Stomach (tissue), 4 donors: ENCODE data around the gene TXNDC11.

ENCODE experiments used
- EP300 ChIP-seq: sonication (generic); formaldehyde crosslinking; IDR thresholded peaks from one replicate; pipeline ENCODE4 v1.6.1; 2017; ENCODE audit warnings: antibody characterized with exemption
- POLR2A ChIP-seq, 4 donors: fragments of 450-650 bp; IDR thresholded peaks; one replicate each; pipeline ENCODE4 v1.6.1; 2016; ENCODE audit warnings: antibody characterized with exemption in 4 of 4, control low read depth in 2 of 4, mild to moderate bottlenecking in 1 of 4, moderate library complexity in 1 of 4
- POLR2AphosphoS5 ChIP-seq, 3 donors: sonication (generic); formaldehyde crosslinking; IDR thresholded peaks; one replicate each; pipeline ENCODE4 v1.6.1; 2016; ENCODE audit warnings: antibody characterized with exemption in 3 of 3
- TF ChIP-seq, protein P1 (sequence below), 7 experiments: fragments of 450-650 bp in 4 of 7; fragments of 200-600 bp in 3 of 7; sonication (generic) in 3 of 7; IDR thresholded peaks; one replicate each; pipeline ENCODE4 v1.5.1; 2016 to 2019; ENCODE audit warnings: antibody characterized with exemption in 7 of 7, control low read depth in 2 of 7, mild to moderate bottlenecking in 1 of 7

DNA sequence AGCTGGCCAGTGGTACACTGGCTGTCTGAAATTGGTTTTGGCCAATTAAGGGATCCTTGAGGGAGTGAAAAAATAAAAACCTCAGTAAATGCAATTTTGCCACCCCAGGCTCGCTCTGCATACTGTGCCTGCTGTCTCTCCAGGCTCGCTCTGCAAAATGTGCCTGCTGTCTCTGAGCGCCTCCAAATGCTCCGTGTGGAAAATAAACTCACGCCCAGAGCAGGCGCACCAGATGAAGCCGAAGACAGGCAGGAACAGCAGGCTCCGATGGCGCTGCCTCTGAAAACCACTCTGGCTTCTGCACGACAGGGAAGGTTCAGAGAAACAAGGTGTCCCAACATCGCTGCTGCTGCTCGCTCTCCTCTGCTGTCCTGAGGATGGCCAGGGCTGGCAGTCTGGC lies 45.3 kb downstream of the TXNDC11 start:
- TF ChIP-seq, protein P1, sequence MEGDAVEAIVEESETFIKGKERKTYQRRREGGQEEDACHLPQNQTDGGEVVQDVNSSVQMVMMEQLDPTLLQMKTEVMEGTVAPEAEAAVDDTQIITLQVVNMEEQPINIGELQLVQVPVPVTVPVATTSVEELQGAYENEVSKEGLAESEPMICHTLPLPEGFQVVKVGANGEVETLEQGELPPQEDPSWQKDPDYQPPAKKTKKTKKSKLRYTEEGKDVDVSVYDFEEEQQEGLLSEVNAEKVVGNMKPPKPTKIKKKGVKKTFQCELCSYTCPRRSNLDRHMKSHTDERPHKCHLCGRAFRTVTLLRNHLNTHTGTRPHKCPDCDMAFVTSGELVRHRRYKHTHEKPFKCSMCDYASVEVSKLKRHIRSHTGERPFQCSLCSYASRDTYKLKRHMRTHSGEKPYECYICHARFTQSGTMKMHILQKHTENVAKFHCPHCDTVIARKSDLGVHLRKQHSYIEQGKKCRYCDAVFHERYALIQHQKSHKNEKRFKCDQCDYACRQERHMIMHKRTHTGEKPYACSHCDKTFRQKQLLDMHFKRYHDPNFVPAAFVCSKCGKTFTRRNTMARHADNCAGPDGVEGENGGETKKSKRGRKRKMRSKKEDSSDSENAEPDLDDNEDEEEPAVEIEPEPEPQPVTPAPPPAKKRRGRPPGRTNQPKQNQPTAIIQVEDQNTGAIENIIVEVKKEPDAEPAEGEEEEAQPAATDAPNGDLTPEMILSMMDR (IDR thresholded peaks at IDR 0.05), result no peak
- TF ChIP-seq POLR2AphosphoS5 (IDR thresholded peaks at IDR 0.05) (no peak), POLR2A (IDR thresholded peaks at IDR 0.05) (no peak), EP300 (no peak)
